ENCODE measurements around the gene SLC35E2B. TPM values are rescaled to one million over a fixed set of nuclear protein-coding genes. Genes with fewer than 3 reads are reported as not detected.

SLC35E2B gene
- total RNA-seq, 6 donors from 2014 or later = 33.0 to 116 (median 47.9) TPM

GRCh38 chr1:1621173-1622009 lies 71.2 kb downstream of the SLC35E2B start:
- no peak for ATAC-seq (ENCODE audit: low FRiP score in 2 of 2)
- no peaks in the 10 kb centered on the region for H3K27me3 ChIP-seq
- WGBS, 2 donors = 85 to 89% methylated on average over 10 to 30 of the region's 31 CpGs
- no peak for TF ChIP-seq EP300 (IDR thresholded peaks at IDR 0.05)
- TF ChIP-seq POLR2A (IDR thresholded peaks at IDR 0.05) = no peak
- TF ChIP-seq POLR2AphosphoS5 (IDR thresholded peaks at IDR 0.05) = no peak
- TF ChIP-seq, protein P1, sequence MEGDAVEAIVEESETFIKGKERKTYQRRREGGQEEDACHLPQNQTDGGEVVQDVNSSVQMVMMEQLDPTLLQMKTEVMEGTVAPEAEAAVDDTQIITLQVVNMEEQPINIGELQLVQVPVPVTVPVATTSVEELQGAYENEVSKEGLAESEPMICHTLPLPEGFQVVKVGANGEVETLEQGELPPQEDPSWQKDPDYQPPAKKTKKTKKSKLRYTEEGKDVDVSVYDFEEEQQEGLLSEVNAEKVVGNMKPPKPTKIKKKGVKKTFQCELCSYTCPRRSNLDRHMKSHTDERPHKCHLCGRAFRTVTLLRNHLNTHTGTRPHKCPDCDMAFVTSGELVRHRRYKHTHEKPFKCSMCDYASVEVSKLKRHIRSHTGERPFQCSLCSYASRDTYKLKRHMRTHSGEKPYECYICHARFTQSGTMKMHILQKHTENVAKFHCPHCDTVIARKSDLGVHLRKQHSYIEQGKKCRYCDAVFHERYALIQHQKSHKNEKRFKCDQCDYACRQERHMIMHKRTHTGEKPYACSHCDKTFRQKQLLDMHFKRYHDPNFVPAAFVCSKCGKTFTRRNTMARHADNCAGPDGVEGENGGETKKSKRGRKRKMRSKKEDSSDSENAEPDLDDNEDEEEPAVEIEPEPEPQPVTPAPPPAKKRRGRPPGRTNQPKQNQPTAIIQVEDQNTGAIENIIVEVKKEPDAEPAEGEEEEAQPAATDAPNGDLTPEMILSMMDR (IDR thresholded peaks at IDR 0.05) = no peak
- no peak overlapping the region for H3K27ac ChIP-seq
- H3K9me3 ChIP-seq = no peaks in the 10 kb centered on the region
- H3K4me3 ChIP-seq = no peak overlapping the region
- peak in 1 of 2 donors; percentile 81 for DNase-seq
- H3K36me3 ChIP-seq = peaks cover 0 to 20% (median 10%) of the 10 kb centered on the region in 4 donors
- peaks cover 9 to 20% (median 11%) of the 10 kb centered on the region in 4 donors for H3K4me1 ChIP-seq

DNA sequence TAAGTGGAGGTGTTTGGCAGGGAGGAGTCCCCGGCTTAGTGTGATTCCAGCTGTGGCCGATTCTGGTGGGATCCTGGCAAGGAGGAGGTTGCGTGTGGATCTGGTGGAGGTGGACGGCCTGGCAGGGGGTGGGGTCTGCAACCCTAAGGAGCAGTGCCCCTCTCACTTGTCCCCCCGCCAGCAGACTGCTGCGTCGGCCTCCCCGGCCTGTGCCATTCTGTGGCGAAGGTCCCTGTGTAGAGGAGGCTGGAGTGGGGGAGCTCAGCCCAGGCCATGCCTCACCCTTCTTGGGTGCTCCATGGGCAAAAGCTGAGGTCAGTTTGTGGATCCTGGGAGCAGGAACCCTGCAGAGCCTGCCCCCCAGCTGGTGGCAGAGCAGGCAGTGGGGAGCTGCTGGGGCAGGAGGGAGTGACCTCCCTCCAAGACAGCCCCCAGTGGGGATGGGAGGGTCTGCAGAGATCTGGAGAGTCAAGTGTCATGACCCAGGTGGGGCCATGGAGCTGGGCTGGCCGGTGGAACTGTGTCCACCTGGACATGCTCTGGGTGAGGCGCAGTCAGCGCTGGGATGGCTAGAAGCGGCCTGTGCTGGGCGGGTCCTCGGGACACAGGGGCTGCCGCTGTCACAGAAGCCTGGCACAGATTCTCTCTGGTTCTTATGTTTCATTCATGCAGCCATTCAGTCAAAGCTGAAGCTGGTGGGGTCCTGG lies 72.0 kb downstream of the SLC35E2B start:
- H3K27me3 ChIP-seq = no peaks in the 10 kb centered on the region
- no peaks in the 10 kb centered on the region for H3K9me3 ChIP-seq
- H3K36me3 ChIP-seq = peaks cover 0 to 19% (median 10%) of the 10 kb centered on the region in 4 donors
- H3K27ac ChIP-seq = no peak overlapping the region
- TF ChIP-seq, protein P1 (IDR thresholded peaks at IDR 0.05) = peak in 1 of 6 experiments; percentile 3
- TF ChIP-seq POLR2AphosphoS5 (IDR thresholded peaks at IDR 0.05) = no peak
- WGBS, 2 donors = 90 to 100% methylated on average over 4 to 9 of the region's 16 CpGs
- no peak overlapping the region for H3K4me3 ChIP-seq
- DNase-seq (peak in 1 of 2 donors; percentile 61), ATAC-seq (ENCODE audit: low FRiP score in 2 of 2) (no peak)
- H3K4me1 ChIP-seq = peaks cover 9 to 25% (median 13%) of the 10 kb centered on the region in 4 donors

DNA sequence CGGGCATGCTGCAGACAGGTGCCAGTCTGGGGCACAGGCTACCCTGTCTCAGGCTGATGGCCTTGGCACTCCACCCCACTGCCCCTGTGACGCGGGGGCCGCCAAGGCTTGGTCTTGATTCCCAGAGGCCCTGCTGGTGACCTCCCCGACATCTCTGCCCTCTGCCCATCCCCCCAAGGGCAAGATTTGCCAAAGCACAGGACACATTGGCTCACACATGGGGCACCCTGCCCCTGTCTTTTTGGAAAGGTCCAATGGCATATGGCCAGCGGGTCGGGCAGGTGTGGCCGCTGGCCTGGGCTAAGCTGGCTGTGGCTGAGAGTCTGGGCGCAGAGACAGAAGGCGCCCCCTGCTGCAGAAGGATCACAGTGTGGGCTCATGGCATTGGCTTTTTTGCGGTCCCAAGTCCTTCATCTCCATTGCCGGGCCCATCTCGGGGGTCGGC lies 72.7 kb downstream of the SLC35E2B start:
- 60 to 84% methylated on average over 1 to 14 of the region's 14 CpGs for WGBS, 2 donors
- Histone ChIP-seq H3K9me3 (no peaks in the 10 kb centered on the region), H3K27ac (no peak overlapping the region), H3K27me3 (no peaks in the 10 kb centered on the region), H3K36me3 (peaks cover 0 to 15% (median 10%) of the 10 kb centered on the region in 4 donors), H3K4me1 (peaks cover 9 to 25% (median 13%) of the 10 kb centered on the region in 4 donors), H3K4me3 (no peak overlapping the region)
- TF ChIP-seq, protein P1 (IDR thresholded peaks at IDR 0.05) = peak in 3 of 6 experiments; percentile 15 to 34 (median 17)
- TF ChIP-seq POLR2AphosphoS5 (IDR thresholded peaks at IDR 0.05) = no peak
- DNase-seq = peak in 1 of 2 donors; percentile 64
- ATAC-seq (ENCODE audit: low FRiP score in 2 of 2) = no peak

- Histone ChIP-seq H3K36me3 (peaks cover 0 to 14% (median 6%) of the 10 kb centered on the region in 4 donors), H3K4me1 (peaks cover 21 to 39% (median 24%) of the 10 kb centered on the region in 4 donors), H3K4me3 (no peak overlapping the region), H3K9me3 (no peaks in the 10 kb centered on the region), H3K27ac (no peak overlapping the region), H3K27me3 (no peaks in the 10 kb centered on the region)
- TF ChIP-seq POLR2AphosphoS5 (IDR thresholded peaks at IDR 0.05) = no peak
- TF ChIP-seq, protein P1 (IDR thresholded peaks at IDR 0.05) = no peak
- TF ChIP-seq EP300 (IDR thresholded peaks at IDR 0.05) = no peak
- TF ChIP-seq POLR2A (IDR thresholded peaks at IDR 0.05) = no peak
- ATAC-seq (ENCODE audit: low FRiP score in 2 of 2) (no peak), DNase-seq (peak in 1 of 2 donors; percentile 66)
- 93 to 100% methylated on average over 1 to 5 of the region's 9 CpGs for WGBS, 2 donors
Measured at GRCh38 chr1:1618396-1619068, 74.1 kb downstream of the SLC35E2B start.

Data from upper lobe of left lung (tissue), 6 donors.